Raji (cell line): ENCODE measurements around the gene MAPRE2.

Experiments
- POLR2A ChIP-seq: IDR thresholded peaks from 2 replicates; pipeline ENCODE4 v1.6.1; 2011; ENCODE audit warnings: low read depth, low read length, control low read depth; ENCODE audit not compliant: insufficient read depth

Gene MAPRE2

DNA sequence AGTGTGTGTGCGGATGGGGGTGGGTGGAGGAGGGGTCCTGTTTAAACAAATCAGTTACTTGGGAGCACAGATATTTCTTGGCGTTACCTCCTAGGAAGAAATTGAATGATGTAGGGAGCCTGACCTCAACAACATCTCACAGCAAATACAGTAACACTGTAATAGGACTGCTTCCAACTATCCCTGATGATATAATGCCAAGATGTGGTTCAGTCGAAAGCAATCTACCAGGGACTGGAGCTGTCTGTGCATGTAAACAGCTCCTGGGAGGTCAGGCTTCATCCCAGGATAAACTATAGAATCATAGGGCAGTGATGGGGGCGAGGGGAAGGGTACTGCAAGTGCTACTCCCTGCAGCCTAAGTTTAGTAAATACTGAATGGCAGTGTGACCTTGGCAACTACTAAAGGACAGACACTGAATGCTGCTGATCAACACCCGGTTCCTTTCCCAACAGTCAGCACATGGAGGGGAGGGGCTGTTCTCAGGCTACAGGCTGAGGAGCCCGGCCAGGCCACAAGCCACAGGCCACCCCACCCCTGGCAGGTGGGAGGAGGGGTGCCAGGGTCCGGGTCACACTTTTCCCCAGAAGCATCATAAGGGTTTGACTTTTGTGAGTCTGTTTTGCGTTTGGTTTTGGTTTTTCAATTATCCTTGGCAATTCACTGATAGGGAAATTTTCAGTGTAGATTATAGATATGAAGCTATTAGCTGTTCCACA is 114.3 kb downstream of the MAPRE2 start:
- TF ChIP-seq POLR2A = no peak

DNA sequence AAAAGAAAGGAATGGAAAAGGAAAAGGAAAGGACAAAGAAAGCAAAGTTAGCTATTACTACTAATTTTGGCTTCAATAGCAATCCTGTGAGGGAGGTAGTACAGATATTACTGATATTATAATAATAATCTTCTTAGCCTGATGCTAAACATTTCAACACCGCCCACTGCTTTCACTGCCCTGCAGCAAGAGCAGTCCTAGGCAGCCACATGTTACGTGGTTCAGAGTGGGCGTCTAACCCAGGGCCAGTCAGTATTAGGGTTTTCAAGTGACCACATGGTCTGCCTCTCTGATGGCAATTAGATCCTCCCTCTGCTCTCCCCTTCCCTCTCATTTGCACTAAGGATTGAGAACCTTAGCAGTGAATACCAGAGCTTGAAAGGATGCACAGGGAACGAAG is 116.0 kb downstream of the MAPRE2 start:
- TF ChIP-seq POLR2A = no peak

- peak; percentile 31; the same call in 1 of the 2 replicates for TF ChIP-seq POLR2A
Observed at GRCh38 chr18:35158728-35159450, 117.7 kb downstream of the MAPRE2 start.

DNA sequence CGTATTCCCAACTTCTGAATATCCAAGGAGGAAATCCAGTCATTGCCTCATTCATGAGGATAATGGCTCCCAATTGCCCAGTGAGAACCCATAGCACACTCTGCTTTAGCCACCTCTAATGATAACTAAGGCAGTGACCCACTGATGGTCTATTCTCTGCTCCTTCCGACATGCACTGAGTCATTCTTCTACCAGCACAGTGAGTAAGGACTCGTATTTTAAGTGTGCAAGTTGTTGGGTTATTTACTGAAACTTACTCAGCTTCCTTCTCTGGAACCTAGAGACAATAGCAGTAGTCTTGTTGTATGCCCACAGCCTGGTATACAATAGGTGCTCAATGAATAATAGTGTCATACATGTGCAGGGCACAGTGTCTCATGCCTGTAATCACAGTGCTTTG is 118.6 kb downstream of the MAPRE2 start:
- TF ChIP-seq POLR2A = no peak

DNA sequence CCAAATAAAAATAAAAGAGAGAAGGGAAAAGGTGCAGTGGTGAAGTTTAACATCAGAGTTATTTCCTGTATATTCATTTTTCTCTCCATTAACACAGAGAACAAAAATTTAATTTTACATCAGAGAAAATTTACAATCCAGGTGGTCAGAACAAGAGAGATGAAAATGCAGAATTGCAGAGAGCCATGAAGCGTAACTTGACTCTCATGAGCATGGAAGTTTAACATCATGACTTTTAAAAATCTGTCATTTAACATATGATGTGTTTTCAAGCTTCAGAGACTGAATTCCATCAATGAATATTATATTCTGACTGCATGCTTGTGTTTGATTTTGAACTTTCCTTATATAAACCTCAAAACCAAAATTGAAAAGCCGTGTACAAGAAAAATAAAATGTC is 120.3 kb downstream of the MAPRE2 start:
- no peak for TF ChIP-seq POLR2A

DNA sequence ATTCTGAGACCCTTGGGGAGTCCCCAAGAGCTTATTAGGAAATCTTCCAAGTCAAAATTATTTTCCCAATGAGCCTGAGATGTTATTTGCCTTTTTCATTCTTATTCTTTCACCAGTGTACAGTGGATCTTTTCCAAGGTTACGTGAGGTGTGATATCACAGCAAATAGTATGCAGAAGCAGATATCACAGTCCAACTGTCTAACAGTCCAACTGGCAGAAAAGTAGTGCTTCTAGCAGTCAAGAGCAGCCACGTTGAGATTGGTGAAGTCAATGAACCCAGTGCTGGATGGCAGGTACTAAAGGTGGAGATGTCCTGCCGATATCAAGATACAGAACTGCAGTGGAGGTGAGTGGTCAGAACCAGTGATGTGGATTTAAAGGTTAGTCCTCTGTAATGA is 120.7 kb downstream of the MAPRE2 start:
- no peak for TF ChIP-seq POLR2A

DNA sequence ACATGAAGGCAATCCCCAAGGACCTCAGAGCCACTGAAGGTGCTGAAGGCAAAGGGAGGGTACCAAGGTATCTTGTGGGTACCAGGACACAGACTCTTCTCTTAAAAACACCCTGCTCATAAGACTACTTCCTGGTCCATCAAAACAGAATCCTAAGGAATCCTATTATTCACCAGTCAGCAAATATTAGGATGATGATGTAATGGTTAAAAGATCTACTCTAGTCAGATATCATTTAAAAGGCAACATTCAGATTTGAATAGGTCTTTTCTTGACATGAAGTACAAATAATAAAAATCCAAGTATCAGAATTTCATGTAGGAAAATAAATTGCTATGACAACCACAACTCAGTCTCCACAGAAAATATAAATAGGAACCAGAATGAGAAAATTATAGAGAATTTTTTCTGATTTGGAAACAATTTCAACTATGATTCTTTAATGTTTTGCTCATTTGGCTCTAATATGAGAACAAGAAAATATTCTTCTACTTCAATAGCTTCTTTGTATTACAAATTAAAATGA is 121.9 kb downstream of the MAPRE2 start:
- no peak for TF ChIP-seq POLR2A

GRCh38 chr18:35163721-35164120 is 122.5 kb downstream of the MAPRE2 start:
- no peak for TF ChIP-seq POLR2A

DNA sequence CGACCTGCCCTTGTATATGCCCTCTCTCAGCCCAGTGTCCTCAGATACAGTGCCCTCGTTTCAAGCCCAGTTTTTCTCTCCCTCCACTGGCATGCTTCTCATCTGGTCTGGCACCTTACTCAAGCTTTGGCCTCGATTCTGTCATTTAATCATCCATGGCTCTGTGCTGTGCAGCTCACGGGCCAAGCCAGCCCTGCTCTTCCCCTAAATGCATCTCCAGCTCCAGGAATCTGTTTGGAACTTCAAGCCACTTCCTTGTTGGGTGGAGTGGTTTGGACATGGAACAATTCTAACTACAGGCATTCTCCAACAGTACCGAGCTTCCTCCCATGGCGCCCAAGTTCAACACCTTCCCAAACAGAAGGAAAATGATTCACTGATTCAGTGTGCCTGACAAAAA is 122.9 kb downstream of the MAPRE2 start:
- TF ChIP-seq POLR2A = no peak

DNA sequence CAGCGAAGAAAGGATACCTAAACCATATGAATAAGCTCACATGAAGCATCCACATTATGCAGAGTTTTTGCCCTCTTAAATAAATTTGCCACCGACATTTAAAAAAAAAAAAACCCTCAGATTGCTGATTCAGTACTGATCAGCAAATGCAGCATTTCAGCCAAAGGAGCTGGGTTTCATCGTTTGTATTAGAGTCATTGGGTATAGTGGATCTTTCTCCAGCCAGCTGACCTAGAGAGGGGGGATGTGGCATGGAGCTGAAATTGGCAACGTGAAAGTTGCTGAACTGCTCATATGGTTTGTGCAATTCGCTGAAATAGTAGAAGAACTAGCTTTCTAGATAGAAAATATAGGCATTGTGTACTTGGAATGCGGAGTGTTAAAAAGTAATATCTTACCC is 126.1 kb downstream of the MAPRE2 start:
- TF ChIP-seq POLR2A = no peak

- TF ChIP-seq POLR2A = no peak
Observed at GRCh38 chr18:35167857-35168256, 126.6 kb downstream of the MAPRE2 start.

DNA sequence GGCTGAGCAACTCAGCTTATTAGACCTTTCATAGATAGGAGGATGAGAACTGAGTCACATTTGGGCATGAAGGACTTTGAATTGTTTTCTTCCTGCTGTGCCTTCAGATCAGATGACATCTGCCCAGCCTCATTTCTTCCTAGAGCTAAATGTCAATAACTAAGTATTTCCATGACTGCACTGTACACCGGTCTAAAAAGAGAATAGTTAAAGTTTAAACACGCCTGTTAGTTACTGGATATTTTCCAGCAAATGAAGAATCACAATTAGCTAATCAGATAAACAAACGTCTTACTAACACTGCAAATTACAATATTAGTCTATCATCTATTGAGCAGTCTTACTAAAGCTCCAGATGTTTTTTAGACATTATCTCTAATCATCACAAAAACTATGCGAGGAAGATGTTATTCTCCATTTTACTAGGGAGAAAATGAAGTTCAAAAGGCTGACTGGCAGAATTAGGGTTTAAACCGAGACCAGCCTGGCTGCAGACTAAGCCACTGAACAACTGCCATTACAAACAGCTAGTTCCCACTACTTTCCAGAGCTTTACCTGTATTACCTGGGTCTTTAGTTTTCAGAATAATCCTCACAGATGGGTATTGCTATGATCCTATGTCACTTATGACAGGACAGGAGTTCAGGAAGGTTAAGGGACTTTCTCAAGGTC is 130.2 kb downstream of the MAPRE2 start:
- no peak for TF ChIP-seq POLR2A

DNA sequence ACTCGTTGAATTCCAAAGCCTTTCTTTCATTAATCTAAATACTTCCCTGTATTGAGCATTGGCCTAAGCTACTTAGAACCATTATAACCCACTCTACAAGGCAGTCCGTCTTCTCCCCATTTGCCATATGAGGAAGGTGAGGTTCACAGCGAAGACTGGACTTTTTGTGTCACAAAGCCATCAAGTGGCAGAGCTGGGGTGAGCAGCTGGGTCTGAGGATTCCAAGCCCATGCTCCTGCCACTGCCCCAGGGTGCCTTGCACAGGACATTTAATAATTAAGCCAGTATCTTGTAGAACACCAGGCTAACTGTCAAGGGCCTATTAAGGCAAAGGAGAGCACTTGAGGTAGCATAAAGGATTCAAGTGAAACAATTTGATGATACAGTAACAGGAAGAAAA is 130.8 kb downstream of the MAPRE2 start:
- TF ChIP-seq POLR2A = no peak

GRCh38 chr18:35172451-35173035 is 131.3 kb downstream of the MAPRE2 start:
- no peak for TF ChIP-seq POLR2A

DNA sequence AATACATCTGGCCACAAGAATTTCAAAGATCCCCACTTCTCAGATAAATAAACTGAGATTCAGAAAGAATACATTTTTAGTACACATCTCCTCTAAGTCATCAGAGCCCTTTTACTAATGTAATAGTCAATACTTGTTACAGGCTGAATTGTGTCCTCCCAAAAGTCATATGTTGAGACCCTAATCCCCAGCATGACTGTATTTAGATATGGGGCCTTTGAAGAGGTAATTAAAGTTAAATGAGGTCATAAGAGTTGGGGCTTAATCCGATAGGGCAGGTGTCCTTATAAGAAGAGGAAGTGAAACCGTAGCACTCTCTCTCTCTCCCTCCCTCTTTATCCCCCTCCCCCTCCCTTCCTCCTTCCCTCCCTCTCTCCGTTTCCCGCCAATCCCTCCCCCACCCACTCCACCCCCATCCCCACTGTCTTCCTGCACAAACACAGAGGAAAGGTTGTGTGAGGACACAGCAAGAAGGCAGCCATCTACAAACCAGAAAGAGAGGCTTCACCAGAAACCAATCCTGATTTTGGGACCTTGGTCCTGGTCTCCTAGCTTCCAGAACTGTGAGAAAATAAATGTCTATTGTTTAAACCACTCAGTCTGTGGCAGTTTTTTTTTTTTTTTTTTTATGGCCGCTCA is 133.0 kb downstream of the MAPRE2 start:
- no peak for TF ChIP-seq POLR2A
